ENCODE results near the gene ANKRD10. TPM values are rescaled to one million over a fixed set of nuclear protein-coding genes. Genes with fewer than 3 reads are reported as not detected.
"Not testable (repeated sequence)": the region's sequence is repeated elsewhere in the genome, so short reads cannot be mapped to it uniquely, and the experiment has no call there.

ANKRD10 gene
- 10 to 100 TPM; 48.3 to 54.9 TPM for total RNA-seq

- no peaks in the 10 kb centered on the region for H3K27me3 Mint-ChIP-seq
- H3K4me3 Mint-ChIP-seq, result peak within 1 kb of the TSS; percentile 91
- peaks cover 45% of the 10 kb centered on the region for H3K4me1 Mint-ChIP-seq
- DNase-seq, result peak; percentile 99
- H3K27ac Mint-ChIP-seq, result peak within 1 kb of the TSS; percentile 92
- peaks cover 47% of the 10 kb centered on the region for H3K36me3 Mint-ChIP-seq
- H3K9me3 Mint-ChIP-seq, result no peaks in the 10 kb centered on the region
Measured at GRCh38 chr13:110915057-110915873, at the start of gene ANKRD10. Gene ANKRD10 (minus strand): TSS chr13:110915069. CDS start chr13:110914934, 135 bp downstream.

- Mint-ChIP-seq H3K27ac (peak overlapping the region; percentile 88), H3K4me1 (peaks cover 11% of the 10 kb centered on the region), H3K27me3 (peaks cover 41% of the 10 kb centered on the region), H3K4me3 (no peak overlapping the region), H3K9me3 (peaks cover 48% of the 10 kb centered on the region), H3K36me3 (peaks cover 32% of the 10 kb centered on the region)
- no peak for DNase-seq
Measured at GRCh38 chr13:110964229-110965037, 49.6 kb upstream of the ANKRD10 start.

- H3K27me3 Mint-ChIP-seq, result peaks cover 35% of the 10 kb centered on the region
- no peak for DNase-seq
- H3K9me3 Mint-ChIP-seq, result peaks cover 48% of the 10 kb centered on the region
- peaks cover 32% of the 10 kb centered on the region for H3K36me3 Mint-ChIP-seq
- H3K27ac Mint-ChIP-seq, result no peak overlapping the region
- H3K4me3 Mint-ChIP-seq, result no peak overlapping the region
- peaks cover 11% of the 10 kb centered on the region for H3K4me1 Mint-ChIP-seq
Measured at GRCh38 chr13:110963554-110963970, 48.7 kb upstream of the ANKRD10 start.

- Mint-ChIP-seq H3K4me3 (no peak overlapping the region), H3K36me3 (peaks cover 27% of the 10 kb centered on the region), H3K9me3 (peaks cover 37% of the 10 kb centered on the region)
Measured at GRCh38 chr13:110961959-110962358, 47.1 kb upstream of the ANKRD10 start.

GRCh38 chr13:110960204-110960603 lies 45.3 kb upstream of the ANKRD10 start:
- Mint-ChIP-seq H3K36me3 (peaks cover 13% of the 10 kb centered on the region), H3K4me1 (peaks cover 9% of the 10 kb centered on the region), H3K27me3 (peaks cover 29% of the 10 kb centered on the region), H3K27ac (no peak overlapping the region), H3K9me3 (peaks cover 24% of the 10 kb centered on the region), H3K4me3 (no peak overlapping the region)
- DNase-seq, result no peak

More at GRCh38 chr13:110961959-110962358, 47.1 kb upstream of the ANKRD10 start:
- peaks cover 11% of the 10 kb centered on the region for H3K4me1 Mint-ChIP-seq
- DNase-seq, result no peak
- no peak overlapping the region for H3K27ac Mint-ChIP-seq
- H3K27me3 Mint-ChIP-seq, result peaks cover 29% of the 10 kb centered on the region

- Mint-ChIP-seq H3K36me3 (no peaks in the 10 kb centered on the region), H3K4me3 (no peak overlapping the region), H3K27ac (no peak overlapping the region), H3K9me3 (peaks cover 9% of the 10 kb centered on the region), H3K27me3 (peaks cover 29% of the 10 kb centered on the region), H3K4me1 (no peaks in the 10 kb centered on the region)
- no peak for DNase-seq
Measured at GRCh38 chr13:110957931-110958330, 43.1 kb upstream of the ANKRD10 start.

GRCh38 chr13:110957181-110957884 lies 42.5 kb upstream of the ANKRD10 start:
- Mint-ChIP-seq H3K36me3 (no peaks in the 10 kb centered on the region), H3K27me3 (peaks cover 23% of the 10 kb centered on the region), H3K27ac (no peak overlapping the region), H3K4me1 (peaks cover under 1% of the 10 kb centered on the region), H3K9me3 (peaks cover 4% of the 10 kb centered on the region), H3K4me3 (no peak overlapping the region)
- DNase-seq, result no peak

GRCh38 chr13:110956216-110956615 lies 41.3 kb upstream of the ANKRD10 start:
- not testable (repeated sequence) for H3K4me3 Mint-ChIP-seq, H3K27ac Mint-ChIP-seq, H3K36me3 Mint-ChIP-seq, H3K4me1 Mint-ChIP-seq, DNase-seq, H3K9me3 Mint-ChIP-seq
- H3K27me3 Mint-ChIP-seq, result peaks cover 14% of the 10 kb centered on the region

GRCh38 chr13:110955608-110956007 lies 40.7 kb upstream of the ANKRD10 start:
- not testable (repeated sequence) for H3K9me3 Mint-ChIP-seq, H3K36me3 Mint-ChIP-seq, H3K27ac Mint-ChIP-seq, H3K4me3 Mint-ChIP-seq, H3K4me1 Mint-ChIP-seq, DNase-seq
- H3K27me3 Mint-ChIP-seq, result peaks cover 11% of the 10 kb centered on the region

GRCh38 chr13:110955072-110955503 lies 40.2 kb upstream of the ANKRD10 start:
- H3K4me1 Mint-ChIP-seq, H3K36me3 Mint-ChIP-seq, H3K27ac Mint-ChIP-seq, H3K9me3 Mint-ChIP-seq, H3K4me3 Mint-ChIP-seq, H3K27me3 Mint-ChIP-seq: not testable (repeated sequence)
- peak; percentile 26 for DNase-seq

- not testable (repeated sequence) for H3K27me3 Mint-ChIP-seq, H3K27ac Mint-ChIP-seq, H3K4me3 Mint-ChIP-seq
Measured at GRCh38 chr13:110954533-110954920, 39.7 kb upstream of the ANKRD10 start.

GRCh38 chr13:110953833-110954532 lies 39.1 kb upstream of the ANKRD10 start:
- DNase-seq, result no peak
- Mint-ChIP-seq H3K36me3 (no peaks in the 10 kb centered on the region), H3K9me3 (no peaks in the 10 kb centered on the region), H3K4me3 (no peak overlapping the region), H3K4me1 (peaks cover 7% of the 10 kb centered on the region), H3K27me3 (peaks cover 4% of the 10 kb centered on the region), H3K27ac (no peak overlapping the region)

More at GRCh38 chr13:110954533-110954920, 39.7 kb upstream of the ANKRD10 start:
- H3K9me3 Mint-ChIP-seq, DNase-seq, H3K36me3 Mint-ChIP-seq, H3K4me1 Mint-ChIP-seq: not testable (repeated sequence)

GRCh38 chr13:110953416-110953815 lies 38.5 kb upstream of the ANKRD10 start:
- no peak overlapping the region for H3K27ac Mint-ChIP-seq
- no peaks in the 10 kb centered on the region for H3K9me3 Mint-ChIP-seq
- peaks cover 7% of the 10 kb centered on the region for H3K4me1 Mint-ChIP-seq
- H3K36me3 Mint-ChIP-seq, result no peaks in the 10 kb centered on the region
- no peak overlapping the region for H3K4me3 Mint-ChIP-seq
- H3K27me3 Mint-ChIP-seq, result peaks cover 4% of the 10 kb centered on the region
- DNase-seq, result no peak

- H3K9me3 Mint-ChIP-seq, H3K36me3 Mint-ChIP-seq, H3K4me3 Mint-ChIP-seq, H3K27ac Mint-ChIP-seq, H3K4me1 Mint-ChIP-seq, H3K27me3 Mint-ChIP-seq, DNase-seq: not testable (repeated sequence)
Measured at GRCh38 chr13:110952135-110952534, 37.3 kb upstream of the ANKRD10 start.
